GM18868 (cell line): ENCODE data around the gene COX7A2L.
A peak's percentile ranks its signal among the peaks of the same experiment; 100 is the strongest.
"Not testable (repeated sequence)": the region's sequence is repeated elsewhere in the genome, so short reads cannot be mapped to it uniquely, and the experiment has no call there.

Experiments
- ATAC-seq: cut with Tn5 transposase; IDR thresholded peaks from one replicate; pipeline ENCODE4 v1.9.1; 2021; ENCODE audit warnings: mild to moderate bottlenecking, moderate library complexity; ENCODE audit not compliant: unreplicated experiment

COX7A2L gene, protein sequence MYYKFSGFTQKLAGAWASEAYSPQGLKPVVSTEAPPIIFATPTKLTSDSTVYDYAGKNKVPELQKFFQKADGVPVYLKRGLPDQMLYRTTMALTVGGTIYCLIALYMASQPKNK

DNA sequence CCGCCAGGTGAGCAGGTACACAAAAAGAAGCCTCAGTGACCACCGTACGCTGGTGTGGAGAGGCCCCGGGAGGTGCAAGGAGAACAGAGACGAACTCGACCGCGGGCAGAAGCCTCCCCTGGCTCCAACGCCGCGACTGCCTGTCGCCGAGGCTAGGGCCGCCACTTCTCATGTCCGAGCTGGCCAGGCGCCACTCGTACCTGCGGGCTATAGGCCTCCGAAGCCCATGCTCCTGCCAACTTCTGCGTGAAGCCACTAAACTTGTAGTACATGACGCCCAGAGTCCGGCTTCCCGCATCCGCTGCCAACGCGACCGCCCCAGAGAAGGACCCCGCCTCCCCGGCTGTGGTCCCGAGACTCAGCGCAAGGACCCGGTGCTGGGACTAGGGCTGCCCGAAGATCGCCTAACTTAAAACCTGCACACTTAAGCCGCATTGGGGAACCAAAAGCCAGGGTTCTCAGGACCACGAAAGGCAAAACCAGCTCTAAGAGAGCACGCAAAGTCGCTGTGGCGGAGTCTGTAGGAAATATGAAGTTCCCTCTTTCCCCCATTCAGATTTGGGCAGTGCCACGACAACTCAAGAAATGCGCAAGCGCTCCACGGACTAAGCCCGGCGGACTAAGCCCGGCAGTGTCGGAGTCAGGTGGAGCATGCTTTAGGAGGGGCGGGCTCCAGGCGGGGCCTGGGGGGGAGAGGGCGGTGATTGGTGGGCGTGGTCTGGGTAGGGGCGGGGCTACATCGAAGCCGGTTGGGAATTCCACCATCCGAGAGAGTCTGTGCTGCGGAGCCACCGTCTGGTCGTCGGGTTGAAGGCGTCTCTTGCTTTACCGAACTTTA, at the start of gene COX7A2L:
Gene COX7A2L, minus strand, starts transcription at position 328 of the 838 bp plus-strand sequence. Its CDS starts 56 bp downstream, at position 272.
- ATAC-seq: peak; percentile 91

DNA sequence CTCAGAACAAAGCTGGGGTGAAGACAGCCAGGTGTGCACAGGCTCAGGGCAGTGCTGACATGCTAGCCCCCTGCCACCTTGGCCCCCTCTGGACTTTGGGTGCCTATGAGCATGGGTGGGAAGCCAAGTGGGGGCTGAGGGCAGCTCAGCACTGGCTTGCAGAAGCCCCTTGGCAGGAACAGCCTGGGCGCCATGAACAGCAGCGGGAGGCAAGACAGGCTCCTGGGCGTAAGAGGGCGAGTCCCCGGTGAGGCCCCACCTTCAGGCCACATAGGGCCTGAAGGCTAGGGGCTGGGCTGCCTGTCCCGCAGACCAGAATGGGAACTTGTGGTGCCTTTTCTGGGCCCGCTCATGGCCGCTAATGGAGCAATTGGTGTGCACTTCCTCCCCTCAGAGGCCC, 47.0 kb upstream of the COX7A2L start:
- no peak for ATAC-seq

DNA sequence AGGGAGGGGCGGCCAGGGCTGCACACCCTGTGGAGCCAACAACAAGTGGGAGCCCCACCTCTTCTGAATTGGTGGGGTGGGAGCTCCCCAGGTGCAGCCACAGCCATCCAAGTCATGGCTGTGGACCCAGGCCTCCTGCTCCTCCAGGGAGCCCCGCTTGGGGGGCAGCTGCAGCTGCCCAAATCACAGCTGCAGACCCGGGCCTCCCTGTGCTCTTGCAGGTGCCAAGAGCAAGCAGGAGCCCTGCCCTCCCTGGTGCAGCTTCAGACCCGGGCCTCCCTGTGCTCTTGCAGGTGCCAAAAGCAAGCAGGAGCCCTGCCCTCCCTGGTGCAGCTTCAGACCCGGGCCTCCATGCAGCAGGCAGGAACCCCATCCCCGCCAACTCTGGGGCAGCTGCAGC, 46.5 kb upstream of the COX7A2L start:
- ATAC-seq: no peak

DNA sequence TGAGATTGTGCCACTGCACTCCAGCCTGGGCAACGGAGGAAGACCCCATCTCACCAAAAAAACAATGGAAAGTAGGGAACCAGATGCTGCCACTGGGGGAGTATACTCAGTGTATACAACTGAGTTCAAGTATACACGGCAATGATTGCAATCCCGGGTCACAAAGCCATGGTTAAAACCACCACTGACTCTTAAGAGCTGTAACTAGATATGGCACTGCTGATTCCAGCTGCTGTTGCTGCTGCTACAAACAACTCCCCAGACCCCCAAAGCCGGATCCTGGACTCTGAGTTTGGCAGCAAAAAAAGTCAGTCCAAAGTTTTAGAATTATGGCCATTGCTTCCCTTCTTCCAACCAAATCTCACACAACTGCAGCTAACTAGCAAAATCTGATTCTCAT, 43.7 kb upstream of the COX7A2L start:
- ATAC-seq: no peak

DNA sequence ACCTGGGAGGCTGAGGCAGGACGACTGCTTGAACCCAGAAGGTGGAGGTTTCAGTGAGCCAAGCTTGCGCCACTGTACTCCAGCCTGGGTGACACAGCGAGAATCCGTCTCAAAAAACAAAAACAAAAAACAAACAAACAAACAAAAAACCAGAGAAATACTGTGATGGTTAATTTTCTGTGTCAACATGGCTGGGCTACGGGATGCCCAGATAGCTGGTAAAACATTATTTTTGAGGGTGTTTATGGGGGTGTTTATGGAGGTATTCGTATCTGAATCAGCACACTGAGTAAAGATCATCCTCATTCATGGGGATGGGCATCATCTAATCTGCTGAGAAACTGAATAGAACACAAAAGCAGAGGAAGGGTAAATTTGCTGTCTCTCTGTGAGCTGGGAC, 40.8 kb upstream of the COX7A2L start:
- no peak for ATAC-seq

DNA sequence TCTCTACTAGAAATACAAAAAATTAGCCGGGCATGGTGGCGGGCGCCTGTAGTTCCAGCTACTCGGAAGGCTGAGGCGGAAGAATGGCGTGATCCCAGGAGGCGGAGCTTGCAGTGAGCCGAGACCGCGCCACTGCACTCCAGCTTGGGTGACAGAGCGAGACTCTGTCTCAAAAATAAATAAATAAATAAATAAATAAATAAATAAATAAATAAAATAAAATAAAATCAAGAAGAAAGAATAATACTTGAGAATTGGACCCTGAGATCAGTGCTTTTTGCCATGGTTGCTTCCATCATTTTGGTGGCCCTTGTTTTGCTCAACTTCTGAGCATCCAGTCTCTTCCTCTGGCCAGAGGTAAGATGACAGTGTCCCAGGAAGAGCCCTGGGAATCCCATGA, 37.0 kb upstream of the COX7A2L start:
- not testable (repeated sequence) for ATAC-seq

DNA sequence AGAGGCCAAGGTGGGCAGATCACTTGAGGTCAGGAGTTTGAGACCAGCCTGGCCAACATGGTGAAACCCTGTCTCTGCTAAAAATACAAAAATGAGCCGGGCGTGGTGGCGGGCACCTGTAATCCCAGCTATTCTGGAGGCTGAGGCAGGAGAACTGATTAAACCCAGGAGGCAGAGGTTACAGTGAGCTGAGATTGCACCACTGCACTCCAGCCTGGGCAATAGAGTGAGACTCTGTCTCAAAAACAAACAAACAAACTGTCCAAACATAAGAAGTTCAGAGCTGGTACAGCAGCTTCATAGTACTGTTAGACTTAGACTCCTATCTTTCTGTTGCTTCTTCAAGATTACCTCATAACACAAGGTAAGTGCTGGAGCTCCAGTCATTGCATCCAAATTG, 32.3 kb upstream of the COX7A2L start:
- ATAC-seq: not testable (repeated sequence)

DNA sequence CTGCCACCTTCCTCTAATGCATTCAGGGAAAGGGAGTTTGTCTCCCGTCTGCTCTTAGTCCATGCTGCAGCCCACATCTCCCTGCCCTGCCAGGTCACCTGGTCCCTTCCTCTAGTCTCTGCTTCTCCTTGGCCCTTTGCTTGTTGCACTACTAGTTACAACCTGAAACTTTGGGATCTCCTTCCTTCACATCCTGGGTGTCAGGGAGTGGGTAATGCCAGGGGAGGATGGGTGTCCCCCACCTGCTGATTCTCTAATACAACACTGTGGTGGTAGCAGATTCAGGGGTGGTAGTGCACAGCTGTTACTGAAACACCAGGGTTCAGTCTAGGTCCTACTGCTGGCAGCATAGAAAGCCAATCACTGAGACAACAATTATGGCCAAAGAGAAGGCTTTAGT, 31.2 kb upstream of the COX7A2L start:
- no peak for ATAC-seq

DNA sequence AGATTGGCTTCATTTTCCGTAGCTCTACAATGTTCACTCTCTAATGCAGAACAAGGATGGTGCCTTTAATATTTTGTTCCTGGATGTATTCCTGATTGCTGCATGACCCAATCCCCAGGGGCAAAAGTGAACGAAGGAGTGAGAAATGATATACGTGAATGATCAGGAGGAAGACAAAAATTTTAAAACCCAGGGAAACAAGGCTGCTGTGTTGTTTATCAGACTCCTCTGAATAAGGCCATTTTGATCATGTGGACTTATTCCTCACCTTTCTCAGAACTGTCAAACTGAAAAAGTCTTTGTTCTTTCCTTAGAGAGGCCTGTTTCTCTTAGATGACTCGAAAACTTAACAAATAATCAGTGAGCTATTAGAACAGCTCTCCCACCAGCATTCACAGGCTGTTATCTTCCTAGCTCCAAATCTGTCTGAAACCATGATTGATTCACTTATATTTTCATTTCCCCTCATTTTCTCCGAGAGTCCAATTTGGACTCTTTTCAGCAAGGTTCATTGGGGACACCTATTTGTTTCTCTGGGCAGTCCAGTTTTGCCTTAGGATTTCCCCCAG, 29.5 kb upstream of the COX7A2L start:
- ATAC-seq: no peak

DNA sequence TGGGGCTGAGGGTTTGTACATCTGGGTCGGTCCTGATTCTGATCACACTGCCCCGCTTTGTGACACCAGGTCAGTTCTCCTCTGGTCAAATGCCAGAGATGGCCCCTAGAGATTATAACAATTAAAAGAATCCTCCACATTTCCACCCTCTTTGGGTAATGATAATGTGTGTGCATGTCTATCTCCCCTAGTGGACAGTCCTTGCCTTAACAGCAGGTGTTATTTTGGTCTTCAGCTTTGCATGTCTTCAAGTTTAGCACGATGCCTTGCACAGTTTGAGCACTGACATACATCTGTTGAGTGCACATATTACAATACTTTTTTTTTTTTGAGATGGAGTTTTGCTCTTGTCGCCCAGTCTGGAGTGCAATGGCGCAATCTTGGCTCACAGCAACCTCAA, 25.7 kb upstream of the COX7A2L start:
- no peak for ATAC-seq

DNA sequence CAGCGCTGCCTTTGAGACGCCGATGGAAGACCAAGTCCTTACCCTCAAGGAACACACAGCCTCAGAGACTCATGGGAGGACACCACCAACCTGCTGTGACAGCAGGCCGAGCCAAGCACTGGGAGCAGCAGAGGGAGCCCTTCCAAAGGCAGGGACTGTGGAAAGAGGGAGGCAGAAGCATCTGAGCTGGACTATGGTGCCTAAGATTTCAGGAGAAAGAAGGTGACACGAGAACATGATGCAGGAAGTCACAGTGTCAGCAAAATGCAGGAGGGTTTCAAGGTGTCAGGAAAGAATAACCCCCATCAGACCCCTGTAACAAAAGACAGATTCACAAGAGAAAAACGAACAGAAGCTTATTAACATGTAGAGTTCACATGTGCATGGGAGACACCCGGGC, 24.2 kb upstream of the COX7A2L start:
- no peak for ATAC-seq

DNA sequence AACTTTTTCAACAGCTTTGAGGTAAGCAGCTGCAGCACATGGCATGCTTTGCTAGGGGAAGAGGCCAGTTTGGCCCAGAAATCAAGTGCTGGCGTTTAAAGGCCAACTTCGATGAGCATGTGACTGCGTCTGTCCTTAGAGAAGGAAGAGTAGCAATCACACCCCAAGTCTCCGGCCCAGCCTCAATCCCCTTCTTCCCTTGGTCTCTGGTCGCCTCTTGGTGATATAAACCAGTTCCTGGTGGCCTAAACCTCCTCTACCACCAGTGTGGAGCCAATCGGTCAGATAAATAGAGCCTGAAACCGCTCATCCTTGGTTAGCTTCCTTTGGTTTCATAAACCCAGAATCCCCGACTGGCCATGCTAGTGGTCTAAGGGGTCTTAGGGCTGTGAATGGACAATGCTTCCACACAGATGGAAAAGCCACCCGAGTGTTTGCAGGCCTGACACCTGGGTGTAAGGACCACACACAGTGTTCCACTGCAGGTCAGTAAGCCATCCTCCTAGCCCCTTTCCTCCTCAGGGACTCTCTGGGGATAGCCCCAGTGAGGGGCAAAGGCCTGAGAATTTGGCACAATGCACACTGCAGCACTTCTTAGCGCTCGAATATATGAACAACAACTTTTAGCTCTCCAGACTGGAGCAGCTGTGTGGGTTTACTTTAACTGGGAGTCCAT, 23.0 kb upstream of the COX7A2L start:
- no peak for ATAC-seq

DNA sequence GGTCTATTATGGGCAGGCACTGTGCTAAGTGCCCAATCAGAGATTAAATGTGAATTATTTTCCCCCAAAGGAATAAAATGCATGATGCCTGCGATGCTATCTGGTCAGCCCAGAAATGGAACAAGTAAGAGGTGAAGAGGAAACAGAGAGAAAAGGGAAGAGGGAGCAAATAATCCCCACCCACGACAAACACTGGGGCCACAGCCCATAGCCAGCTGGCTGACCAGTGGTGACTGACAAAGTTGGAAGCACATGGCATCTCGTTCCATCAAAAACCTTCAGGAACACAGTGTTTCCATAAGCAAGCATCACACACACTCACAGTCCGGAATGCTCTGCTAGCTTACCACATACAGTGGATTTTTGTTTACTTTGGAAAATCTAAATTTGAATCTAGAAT, 21.1 kb upstream of the COX7A2L start:
- ATAC-seq: no peak

DNA sequence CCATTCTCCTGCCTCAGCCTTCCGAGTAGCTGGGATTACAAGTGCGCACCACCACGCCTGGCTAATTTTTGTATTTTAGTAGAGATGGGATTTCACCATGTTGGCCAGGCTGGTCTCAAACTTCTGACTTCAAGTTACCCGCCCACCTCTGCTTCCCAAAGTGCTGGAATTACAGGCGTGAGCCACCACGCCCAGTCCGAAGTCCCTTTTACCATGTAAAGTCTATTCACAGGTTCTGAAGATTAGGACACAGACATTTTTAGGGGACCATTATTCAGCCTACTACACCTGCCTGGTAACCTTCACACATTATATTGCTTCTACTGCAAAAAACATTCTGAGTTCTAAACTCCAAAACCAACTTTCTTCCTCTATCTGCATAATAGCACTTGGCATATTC, 19.0 kb upstream of the COX7A2L start:
- not testable (repeated sequence) for ATAC-seq

DNA sequence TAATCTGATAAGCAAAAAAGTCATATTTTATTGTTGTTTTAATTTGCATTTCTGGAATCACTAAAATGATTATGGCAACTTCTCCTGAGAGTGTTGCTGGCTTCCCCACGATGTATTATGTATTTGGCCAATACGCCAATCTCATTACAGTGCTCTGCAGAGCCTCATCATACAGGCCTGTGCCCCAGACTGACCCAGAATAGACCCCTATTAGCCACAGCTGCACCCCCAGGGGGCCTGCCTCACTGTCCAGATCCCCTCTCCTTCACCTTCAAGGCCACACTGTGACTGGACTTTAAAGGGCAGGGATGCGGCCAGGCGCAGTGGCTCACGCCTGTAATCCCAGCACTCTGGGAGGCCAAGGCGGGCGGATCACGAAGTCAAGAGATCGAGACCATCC, 17.4 kb upstream of the COX7A2L start:
- no peak for ATAC-seq

DNA sequence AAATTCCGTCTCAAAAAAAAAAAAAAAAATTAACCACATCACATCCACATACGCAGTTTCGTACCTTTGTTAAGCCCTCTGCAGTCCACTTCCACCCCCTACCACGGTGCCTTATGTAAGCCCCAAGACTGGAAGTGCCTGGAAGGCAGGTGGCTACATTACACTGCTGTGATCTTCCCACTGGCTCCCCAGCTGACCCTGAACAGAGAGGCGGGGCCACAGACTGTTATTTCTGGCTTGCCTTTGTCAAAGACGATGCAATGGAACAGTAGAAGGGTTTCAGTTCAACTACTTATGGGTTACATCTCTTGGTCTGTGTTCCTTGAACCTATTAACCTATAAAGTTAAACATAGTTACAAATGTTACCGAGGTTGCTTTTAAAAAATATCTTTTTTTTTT, 15.7 kb upstream of the COX7A2L start:
- no peak for ATAC-seq

DNA sequence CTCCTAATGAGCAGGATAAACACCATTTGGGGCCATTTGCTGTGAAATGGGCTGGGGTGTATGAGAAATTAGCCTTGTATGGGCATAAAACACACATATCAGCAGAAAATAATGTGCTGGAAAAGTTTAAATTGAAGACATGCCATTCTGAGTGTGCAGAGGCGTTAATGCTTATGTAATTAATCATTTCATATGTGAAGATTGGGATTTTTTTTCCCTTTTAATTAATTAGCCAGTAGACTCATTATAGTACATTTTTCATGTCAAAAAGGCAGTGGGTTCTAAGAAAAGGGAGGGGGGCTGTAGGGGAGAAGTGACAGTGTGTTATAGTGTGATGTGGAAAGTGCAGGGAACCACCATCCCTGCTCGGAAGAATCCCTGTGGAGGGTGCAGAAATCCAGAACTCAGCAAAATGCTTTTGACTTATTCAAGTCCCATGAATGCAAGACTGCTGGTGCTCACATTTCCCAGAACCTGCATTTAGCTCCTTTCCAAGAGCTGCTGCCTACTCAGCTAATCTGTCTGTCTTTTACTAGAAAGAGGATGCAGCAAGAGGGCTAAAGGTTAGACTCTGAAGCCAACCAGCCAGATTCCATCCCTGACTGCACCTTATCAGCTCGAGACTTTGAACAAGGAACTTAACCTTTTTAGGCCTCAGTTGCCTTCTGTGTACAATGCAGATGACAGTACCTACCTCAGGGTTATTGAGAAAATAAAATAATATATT, 11.6 kb upstream of the COX7A2L start:
- ATAC-seq: no peak

DNA sequence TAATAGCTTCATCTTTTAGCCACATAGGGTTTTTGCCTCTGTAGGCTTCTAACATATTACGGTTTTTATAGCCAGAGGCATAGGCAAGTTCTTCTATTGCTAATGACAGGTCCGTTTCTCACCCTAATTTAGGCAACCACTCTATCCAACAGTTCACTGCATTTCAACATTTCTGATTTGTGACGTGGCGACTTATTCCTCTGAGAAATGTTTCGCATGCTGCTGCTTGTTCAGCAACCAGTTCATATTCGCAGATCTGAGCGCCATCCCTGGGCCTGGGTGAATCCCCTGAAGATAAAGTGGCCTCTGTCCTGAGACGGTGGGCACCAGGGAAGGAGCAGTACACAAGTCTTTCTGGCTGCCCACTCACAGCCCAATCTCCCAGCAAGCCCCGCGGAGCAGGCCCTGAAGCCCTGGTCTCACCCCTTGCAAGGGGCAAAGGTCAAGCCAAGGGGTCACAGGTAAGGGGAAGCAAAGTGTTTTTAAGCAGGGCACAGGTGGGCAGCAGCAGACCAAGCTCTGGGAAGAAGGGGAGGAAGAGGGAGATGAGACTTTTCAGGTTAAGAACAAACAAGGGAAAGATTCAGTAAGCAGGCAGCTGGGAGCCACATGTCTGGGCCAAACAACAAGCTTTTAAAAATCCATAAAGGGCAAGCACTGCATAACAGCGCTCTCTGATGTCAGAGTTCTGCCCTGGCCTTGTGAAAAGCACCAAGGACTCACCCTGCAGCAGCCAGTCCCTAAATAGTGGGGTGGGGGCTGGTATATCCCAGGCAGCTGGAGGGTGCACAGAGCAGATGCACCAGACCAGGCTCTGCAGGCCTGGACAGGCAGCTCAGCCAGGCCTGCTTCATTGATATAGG, 10.8 kb upstream of the COX7A2L start:
- ATAC-seq: no peak

DNA sequence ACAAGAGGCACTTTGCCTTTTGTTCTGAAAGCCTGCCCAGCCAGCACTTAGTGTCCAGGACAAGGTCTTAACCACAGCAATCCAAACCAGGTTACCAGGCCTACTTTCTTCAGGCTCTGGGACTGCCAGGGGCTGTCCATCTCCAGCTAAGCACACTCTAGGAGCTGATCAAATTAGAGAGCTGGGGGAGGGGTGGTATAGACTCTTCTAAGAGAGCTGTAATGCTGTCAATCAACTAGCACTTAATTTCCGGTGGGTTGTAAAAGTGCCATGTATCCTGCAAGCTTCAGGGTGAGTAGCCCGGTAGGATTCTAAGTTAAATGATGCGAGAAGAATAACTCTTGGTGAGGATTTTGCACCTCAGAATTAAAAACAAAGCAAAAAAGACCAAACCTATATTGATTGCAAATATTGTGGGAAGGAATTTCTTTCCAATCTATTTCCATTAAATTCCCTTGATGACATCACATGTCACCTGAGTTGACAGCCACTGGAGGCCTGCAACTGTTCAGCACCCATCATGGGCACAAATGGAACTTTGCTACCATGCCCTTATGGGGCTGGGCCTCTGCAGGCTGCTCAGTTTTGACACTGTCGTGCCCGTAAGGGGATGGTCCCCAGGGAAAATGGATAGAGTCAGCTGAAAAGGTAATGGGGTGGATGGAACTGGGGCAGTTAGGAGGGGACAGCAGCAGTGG, 8.7 kb upstream of the COX7A2L start:
- ATAC-seq: no peak
